ENCODE measurements around the gene CD101. TPM values are rescaled to one million over a fixed set of nuclear protein-coding genes. Genes with fewer than 3 reads are reported as not detected.

The CD101 gene
- total RNA-seq, 1 experiment from 2014 or later: 1.7 TPM

DNA sequence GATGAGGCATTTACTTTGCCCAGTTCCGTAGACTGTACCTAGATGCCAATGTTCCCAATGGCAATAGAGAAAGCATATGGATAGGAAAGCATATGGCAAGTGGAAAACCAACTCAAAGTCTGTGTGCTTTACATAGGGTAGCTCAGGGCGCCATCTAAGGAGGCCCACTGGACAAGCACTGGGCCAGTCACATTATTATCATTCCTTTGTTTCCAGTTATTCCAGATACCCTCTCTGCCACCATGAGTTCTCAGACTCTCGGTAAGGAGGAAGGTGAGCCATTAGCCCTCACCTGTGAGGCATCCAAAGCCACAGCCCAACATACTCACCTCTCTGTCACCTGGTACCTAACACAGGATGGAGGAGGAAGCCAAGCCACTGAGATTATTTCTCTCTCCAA lies 9.8 kb downstream of the CD101 start:
- POLR2A ChIA-PET (ENCODE audit: low non-redundant PET): no interaction called here
- intact Hi-C loops (cut with micrococcal nuclease; ENCODE audit: unreplicated experiment): no loop called here

GRCh38 chr1:117013309-117013858 lies 11.8 kb downstream of the CD101 start:
- POLR2A ChIA-PET (ENCODE audit: low non-redundant PET): no interaction called here
- Histone ChIP-seq H3K4me3 (ENCODE audit: low read depth, low read length, poor library complexity, severe bottlenecking) (no peak overlapping the region), H3K27ac (ENCODE audit: low read depth, low read length, poor library complexity, severe bottlenecking) (no peak overlapping the region), H3K36me3 (ENCODE audit: insufficient read depth, low read length, poor library complexity, severe bottlenecking) (no peaks in the 10 kb centered on the region), H3K27me3 (replicated peaks; ENCODE audit: insufficient read depth, low read depth, low read length, poor library complexity) (no peaks in the 10 kb centered on the region), H3K4me1 (ENCODE audit: insufficient read depth, low read length, poor library complexity, severe bottlenecking) (no peaks in the 10 kb centered on the region), H3K9me3 (ENCODE audit: low read depth, low read length, poor library complexity, severe bottlenecking) (no peaks in the 10 kb centered on the region)
- TF ChIP-seq EZH2 (IDR thresholded peaks at IDR 0.05; ENCODE audit: borderline replicate concordance, low read depth, low read length, poor library complexity, severe bottlenecking): no peak
- no peak for DNase-seq (ENCODE audit: low spot score)
- intact Hi-C loops (cut with micrococcal nuclease; ENCODE audit: unreplicated experiment): no loop called here
- CTCF ChIA-PET: no interaction called here
- no TSS peak for BruUV-seq (replicated peaks)

More for the DNA sequence above, 9.8 kb downstream of the CD101 start:
- Histone ChIP-seq H3K4me1 (ENCODE audit: insufficient read depth, low read length, poor library complexity, severe bottlenecking) (no peaks in the 10 kb centered on the region), H3K27me3 (replicated peaks; ENCODE audit: insufficient read depth, low read depth, low read length, poor library complexity) (no peaks in the 10 kb centered on the region), H3K27ac (ENCODE audit: low read depth, low read length, poor library complexity, severe bottlenecking) (no peak overlapping the region), H3K9me3 (ENCODE audit: low read depth, low read length, poor library complexity, severe bottlenecking) (no peaks in the 10 kb centered on the region), H3K4me3 (ENCODE audit: low read depth, low read length, poor library complexity, severe bottlenecking) (no peak overlapping the region), H3K36me3 (ENCODE audit: insufficient read depth, low read length, poor library complexity, severe bottlenecking) (no peaks in the 10 kb centered on the region)
- TF ChIP-seq CTCF (conservative IDR thresholded peaks at IDR 0.05; ENCODE audit: low read depth, low read length) (no peak), EZH2 (IDR thresholded peaks at IDR 0.05; ENCODE audit: borderline replicate concordance, low read depth, low read length, poor library complexity, severe bottlenecking) (no peak)
- DNase-seq (ENCODE audit: low spot score): no peak
- BruUV-seq (replicated peaks): no TSS peak
- CTCF ChIA-PET: interaction anchor here (0.6 kb wide), 1 partner anchor 287 kb away, joined by 3 read pairs; no protein-coding TSS in a partner anchor

DNA sequence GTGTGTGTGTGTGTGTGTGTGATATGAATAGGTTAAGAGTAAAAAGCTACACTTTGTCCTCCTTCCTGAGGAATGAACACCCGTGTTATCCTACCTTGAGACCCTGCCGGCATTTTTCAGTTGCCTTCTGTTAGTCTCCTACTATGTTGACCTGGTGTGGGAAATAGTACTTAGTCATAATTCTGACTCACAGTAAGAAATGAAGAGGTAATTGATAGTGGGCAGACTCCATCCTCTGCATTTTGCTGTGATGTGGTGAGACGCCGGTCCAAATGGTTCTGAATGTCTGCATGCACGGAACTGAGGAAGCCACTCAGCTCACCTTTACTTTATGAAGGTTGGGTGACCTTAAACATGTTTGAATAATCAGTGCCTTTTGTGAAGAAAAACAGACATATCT lies 12.6 kb downstream of the CD101 start:
- H3K36me3 ChIP-seq (ENCODE audit: insufficient read depth, low read length, poor library complexity, severe bottlenecking): no peaks in the 10 kb centered on the region
- H3K27ac ChIP-seq (ENCODE audit: low read depth, low read length, poor library complexity, severe bottlenecking): no peak overlapping the region
- no peak for DNase-seq (ENCODE audit: low spot score)
- BruUV-seq (replicated peaks): no TSS peak
- intact Hi-C loops (cut with micrococcal nuclease; ENCODE audit: unreplicated experiment): no loop called here
- no peak for TF ChIP-seq EZH2 (IDR thresholded peaks at IDR 0.05; ENCODE audit: borderline replicate concordance, low read depth, low read length, poor library complexity, severe bottlenecking)
- no peak for TF ChIP-seq CTCF (conservative IDR thresholded peaks at IDR 0.05; ENCODE audit: low read depth, low read length)
- H3K27me3 ChIP-seq (replicated peaks; ENCODE audit: insufficient read depth, low read depth, low read length, poor library complexity): no peaks in the 10 kb centered on the region
- H3K4me3 ChIP-seq (ENCODE audit: low read depth, low read length, poor library complexity, severe bottlenecking): no peak overlapping the region
- H3K4me1 ChIP-seq (ENCODE audit: insufficient read depth, low read length, poor library complexity, severe bottlenecking): no peaks in the 10 kb centered on the region
- ChIA-PET POLR2A (ENCODE audit: low non-redundant PET) (interaction anchor here (0.6 kb wide), 1 partner anchor 503 kb away, joined by 3 read pairs; no protein-coding TSS in a partner anchor), CTCF (no interaction called here)
- H3K9me3 ChIP-seq (ENCODE audit: low read depth, low read length, poor library complexity, severe bottlenecking): no peaks in the 10 kb centered on the region

DNA sequence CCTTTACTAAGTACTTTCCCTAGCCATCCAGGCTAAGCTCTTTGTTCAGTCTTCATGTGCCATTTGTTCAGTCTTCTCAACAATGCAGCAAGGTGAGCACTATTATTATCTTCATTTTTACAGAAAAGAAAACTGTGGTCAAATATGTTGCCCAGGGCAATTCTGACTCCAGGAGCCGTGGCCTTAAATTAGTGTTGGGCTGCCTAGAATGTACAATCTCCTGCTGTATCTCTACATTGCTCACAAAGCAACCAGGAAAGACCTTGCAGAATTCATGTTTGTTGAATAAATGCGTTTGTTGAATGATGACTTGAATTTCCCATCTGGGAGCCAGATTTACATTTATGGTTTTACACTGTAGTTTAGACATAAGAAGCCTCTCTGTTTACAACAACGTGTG lies 14.2 kb downstream of the CD101 start:
- intact Hi-C loops (cut with micrococcal nuclease; ENCODE audit: unreplicated experiment): no loop called here
- BruUV-seq (replicated peaks): no TSS peak
- H3K27ac ChIP-seq (ENCODE audit: low read depth, low read length, poor library complexity, severe bottlenecking): no peak overlapping the region
- ChIA-PET POLR2A (ENCODE audit: low non-redundant PET) (no interaction called here), CTCF (no interaction called here)
- no peak for DNase-seq (ENCODE audit: low spot score)
- no peaks in the 10 kb centered on the region for H3K27me3 ChIP-seq (replicated peaks; ENCODE audit: insufficient read depth, low read depth, low read length, poor library complexity)
- no peaks in the 10 kb centered on the region for H3K9me3 ChIP-seq (ENCODE audit: low read depth, low read length, poor library complexity, severe bottlenecking)
- no peak overlapping the region for H3K4me3 ChIP-seq (ENCODE audit: low read depth, low read length, poor library complexity, severe bottlenecking)
- TF ChIP-seq EZH2 (IDR thresholded peaks at IDR 0.05; ENCODE audit: borderline replicate concordance, low read depth, low read length, poor library complexity, severe bottlenecking): no peak
- no peak for TF ChIP-seq CTCF (conservative IDR thresholded peaks at IDR 0.05; ENCODE audit: low read depth, low read length)
- no peaks in the 10 kb centered on the region for H3K4me1 ChIP-seq (ENCODE audit: insufficient read depth, low read length, poor library complexity, severe bottlenecking)
- no peaks in the 10 kb centered on the region for H3K36me3 ChIP-seq (ENCODE audit: insufficient read depth, low read length, poor library complexity, severe bottlenecking)

Data from A673 (cell line).